CD4-positive, alpha-beta T cell treated with Interferon alpha-2 for 1 hour (primary cell): ENCODE measurements around the gene SORCS3.

ENCODE experiments used
- DNase-seq, 2 donors: peaks; one replicate each; pipeline ENCODE4 v3.0.0-alpha.2; 2020 to 2022

SORCS3 gene

GRCh38 chr10:104779701-104780100 lies 138.6 kb downstream of the SORCS3 start:
- no peak for DNase-seq

DNA sequence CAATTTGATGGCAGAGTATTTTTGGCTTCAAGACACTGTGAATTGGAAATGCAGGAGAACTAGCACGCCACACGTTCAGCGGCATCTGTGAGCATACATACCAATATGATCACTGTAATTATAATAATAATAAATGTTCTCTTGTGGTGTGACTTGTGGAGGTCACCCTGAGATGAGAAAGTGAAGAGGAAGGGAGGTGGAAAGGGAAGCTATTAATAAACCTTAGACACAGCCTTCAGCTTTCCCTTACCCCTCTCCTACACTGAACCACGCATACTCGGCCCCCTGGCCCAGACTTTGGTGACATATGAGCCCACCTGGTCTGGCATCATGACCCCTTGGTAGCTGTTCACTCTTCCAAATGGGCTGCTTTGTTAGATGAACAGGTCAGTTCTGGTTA lies 139.1 kb downstream of the SORCS3 start:
- DNase-seq, result no peak

- DNase-seq, result no peak
Observed at GRCh38 chr10:104780946-104781595, 140.0 kb downstream of the SORCS3 start.

DNA sequence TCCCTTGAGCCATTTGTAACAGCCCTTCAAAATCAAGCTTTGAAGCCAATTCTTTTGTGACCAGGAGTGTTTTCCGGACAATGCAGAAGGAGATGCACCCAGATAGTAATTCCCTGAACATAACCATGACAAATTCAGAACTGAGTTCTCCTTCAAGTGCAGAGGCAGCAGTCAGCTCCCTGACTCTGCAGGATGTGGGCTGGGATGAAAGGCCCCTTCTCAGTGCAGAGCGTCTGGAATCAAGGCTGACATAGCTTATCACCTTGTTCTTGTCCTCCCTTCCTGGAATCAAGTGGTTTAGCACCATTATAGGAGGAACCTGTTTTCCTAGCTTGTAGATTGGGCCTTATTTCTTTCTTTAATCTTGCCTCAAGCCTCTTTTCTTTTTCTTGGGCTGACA lies 143.4 kb downstream of the SORCS3 start:
- DNase-seq, result no peak

GRCh38 chr10:104791471-104791870 lies 150.4 kb downstream of the SORCS3 start:
- DNase-seq, result no peak

DNA sequence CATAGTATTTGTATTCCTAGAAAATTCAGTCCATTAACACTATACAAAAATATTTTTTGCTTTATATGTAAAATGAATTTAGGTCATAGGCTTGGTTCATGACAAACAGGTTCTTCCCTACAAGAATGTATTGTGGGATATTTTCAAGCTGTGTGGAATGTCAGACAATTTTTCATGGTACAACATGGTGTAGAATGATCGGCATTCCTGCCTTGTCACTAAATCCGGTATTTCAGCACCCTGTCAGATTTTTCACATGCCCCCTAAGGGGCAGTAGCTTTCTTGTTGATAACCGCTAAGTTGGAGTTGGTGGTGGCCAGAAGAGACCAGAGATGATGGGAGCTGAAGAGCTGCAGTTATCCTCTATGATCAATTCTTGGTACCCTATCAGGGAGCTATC lies 154.3 kb downstream of the SORCS3 start:
- no peak for DNase-seq

DNA sequence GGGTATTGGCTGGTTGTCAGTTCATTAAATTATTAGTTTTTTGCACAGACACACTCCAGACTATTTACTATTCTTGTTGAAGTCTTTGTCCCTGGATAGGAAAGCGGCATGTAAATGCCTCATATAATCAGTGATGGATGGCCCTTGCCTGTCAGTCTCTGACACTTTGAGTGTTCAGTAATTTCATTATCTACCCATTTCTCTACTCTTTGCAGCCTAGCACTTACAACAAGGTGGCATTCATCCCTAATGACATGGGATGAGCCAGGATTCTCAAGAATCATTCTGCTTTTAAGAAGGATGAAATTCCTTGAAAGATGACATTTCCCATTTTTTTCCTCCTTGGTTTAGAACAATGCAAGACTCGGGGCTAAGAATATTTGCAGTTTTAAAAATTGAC lies 155.7 kb downstream of the SORCS3 start:
- DNase-seq, result no peak

DNA sequence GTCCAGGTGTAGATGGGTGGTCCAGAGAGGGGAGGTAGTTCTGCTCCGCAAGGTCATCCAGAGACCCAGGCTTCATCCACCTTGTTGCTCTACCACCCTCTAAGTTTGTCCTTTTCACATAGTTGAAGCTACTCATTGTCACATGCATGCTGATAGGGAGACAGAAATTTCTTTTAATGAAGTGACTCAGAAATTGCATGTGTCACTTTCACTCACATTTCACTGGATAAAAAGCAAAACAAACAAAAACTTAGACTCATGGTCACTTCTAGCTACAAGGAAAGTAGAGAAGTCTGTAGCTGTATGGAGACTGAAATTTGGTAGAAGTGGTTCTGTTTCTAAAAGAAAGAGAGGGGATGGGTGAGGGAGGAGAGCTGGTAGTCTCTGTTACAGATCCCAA lies 161.9 kb downstream of the SORCS3 start:
- DNase-seq, result no peak

GRCh38 chr10:104804880-104805279 lies 163.8 kb downstream of the SORCS3 start:
- DNase-seq, result no peak

GRCh38 chr10:104806801-104807200 lies 165.7 kb downstream of the SORCS3 start:
- no peak for DNase-seq

- no peak for DNase-seq
Observed at GRCh38 chr10:104807581-104808310, 166.7 kb downstream of the SORCS3 start.

DNA sequence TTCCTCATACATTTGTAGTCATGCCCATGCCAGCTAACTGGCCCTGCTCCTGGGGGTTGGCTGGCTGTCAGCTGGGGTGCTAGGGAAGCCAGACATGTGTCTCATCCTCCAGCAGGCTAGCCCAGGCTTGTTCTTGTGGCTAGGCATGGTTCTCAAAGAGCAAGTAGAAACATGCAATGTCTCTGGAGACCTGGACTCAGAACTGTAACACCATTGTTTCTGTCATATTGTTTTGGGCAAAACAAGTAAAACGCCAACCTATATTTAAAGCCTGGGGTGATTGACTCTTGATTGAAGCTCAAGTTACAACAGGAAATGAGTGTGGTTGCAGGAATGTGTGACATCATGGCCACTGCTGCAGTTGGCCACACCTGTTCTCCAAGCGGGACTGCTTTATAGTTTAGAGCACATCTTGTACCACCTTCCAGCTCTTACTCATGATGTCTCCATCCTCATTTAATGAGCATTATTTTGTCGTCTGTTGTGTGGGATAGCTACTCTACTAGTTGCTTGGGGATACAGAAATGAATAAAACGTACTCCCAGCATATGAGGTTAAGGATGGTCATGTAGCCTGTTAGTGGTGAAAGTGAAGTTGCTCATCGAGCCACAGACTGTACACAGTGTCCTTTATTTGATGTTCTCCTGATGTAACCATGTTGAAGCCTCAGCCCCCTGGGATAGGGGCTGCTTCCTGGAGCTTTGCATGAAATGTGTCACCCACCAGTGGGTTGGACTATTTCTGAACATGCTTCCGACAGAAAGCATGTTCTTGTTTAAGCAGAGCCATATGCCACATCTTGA lies 168.4 kb downstream of the SORCS3 start:
- DNase-seq, result no peak

GRCh38 chr10:104811166-104811565 lies 170.1 kb downstream of the SORCS3 start:
- no peak for DNase-seq

GRCh38 chr10:104816501-104816900 lies 175.4 kb downstream of the SORCS3 start:
- no peak for DNase-seq

- no peak for DNase-seq
Observed at GRCh38 chr10:104819731-104820130, 178.6 kb downstream of the SORCS3 start.

GRCh38 chr10:104822088-104822487 lies 181.0 kb downstream of the SORCS3 start:
- no peak for DNase-seq

DNA sequence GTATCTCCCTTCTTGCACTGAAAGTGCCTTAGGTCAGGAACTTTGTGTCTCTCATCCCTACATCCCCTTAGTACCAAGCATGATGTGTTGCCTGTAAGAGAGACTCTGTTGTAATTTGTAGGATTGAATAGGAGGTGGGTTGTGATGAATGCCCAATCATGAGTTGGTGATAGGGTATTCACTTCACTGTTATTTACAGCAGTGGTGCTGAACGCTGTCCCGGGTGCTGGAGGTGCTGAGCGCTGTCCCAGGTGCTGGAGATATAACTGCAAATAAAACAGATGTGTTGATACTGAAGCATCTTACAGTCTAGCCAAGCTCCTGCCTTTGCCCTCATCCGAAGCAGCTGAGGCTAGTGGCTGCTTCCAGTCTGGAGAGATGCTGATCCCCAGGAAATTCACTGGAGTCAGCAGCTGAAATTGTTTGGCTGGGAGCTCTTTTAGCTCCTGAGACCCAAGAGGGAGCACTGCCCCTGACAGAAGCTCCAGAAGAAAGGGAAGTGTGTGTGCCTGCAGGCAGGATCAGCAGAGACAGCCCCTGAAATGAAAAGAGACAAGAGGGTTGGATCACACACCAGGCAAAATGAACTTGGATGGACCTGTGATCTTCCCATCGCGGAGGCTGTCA lies 183.4 kb downstream of the SORCS3 start:
- peak in 1 of 2 donors; percentile 9 for DNase-seq

- no peak for DNase-seq
Observed at GRCh38 chr10:104831272-104831671, 190.2 kb downstream of the SORCS3 start.

- DNase-seq, result no peak
Observed at GRCh38 chr10:104834580-104834979, 193.5 kb downstream of the SORCS3 start.

GRCh38 chr10:104835422-104835821 lies 194.3 kb downstream of the SORCS3 start:
- no peak for DNase-seq

DNA sequence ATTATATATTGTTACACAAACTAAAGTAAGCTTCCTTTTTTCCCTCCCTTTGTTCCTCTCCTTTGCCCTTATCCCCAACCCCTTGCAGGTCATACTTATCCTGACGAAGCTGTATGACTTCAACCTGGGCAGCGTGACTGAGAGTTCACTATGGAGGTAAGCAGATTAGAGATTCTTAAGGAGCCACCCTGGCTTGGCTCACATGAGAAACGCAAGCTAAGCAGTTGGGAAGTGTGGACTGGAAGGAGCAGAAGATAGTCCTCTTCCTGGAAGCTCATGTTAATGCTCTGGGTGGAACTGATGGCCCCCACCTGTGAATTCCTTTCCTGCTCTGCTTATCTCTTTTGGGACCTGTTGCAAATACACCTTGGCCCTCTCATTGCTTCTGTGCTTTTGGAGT lies 201.6 kb downstream of the SORCS3 start:
- no peak for DNase-seq

DNA sequence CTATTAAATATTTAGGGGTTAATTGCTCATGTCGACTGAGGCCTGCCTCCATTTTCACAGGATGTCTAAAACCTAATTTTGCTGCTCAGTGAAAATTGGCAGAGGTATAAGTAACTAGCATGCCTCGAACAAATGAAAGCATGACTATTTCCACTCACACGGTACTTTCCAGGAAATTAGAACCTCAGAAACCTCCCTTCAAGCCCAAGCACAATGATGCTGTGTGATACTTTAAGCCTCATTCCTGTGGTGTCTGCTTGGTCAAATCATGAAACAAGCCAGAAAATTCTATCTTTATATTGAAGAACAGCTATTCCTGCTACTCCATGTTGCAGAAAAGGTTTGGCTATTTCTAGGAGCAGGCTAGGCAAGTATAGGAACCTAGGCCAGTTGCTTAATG lies 203.0 kb downstream of the SORCS3 start:
- DNase-seq, result no peak

- DNase-seq, result no peak
Observed at GRCh38 chr10:104850023-104850422, 208.9 kb downstream of the SORCS3 start.
